Body of pancreas (tissue), 4 donors: Measurements from ENCODE around the gene PUS3.

Source experiments
- CTCF ChIP-seq, 7 experiments: fragments of 450-650 bp in 4 of 7; fragments of 200-600 bp in 3 of 7; sonication (generic) in 3 of 7; IDR thresholded peaks; one replicate each; pipeline ENCODE4 v1.5.1; 2016 to 2019; ENCODE audit warnings: antibody characterized with exemption in 7 of 7
- POLR2A ChIP-seq, 3 donors: fragments of 450-650 bp; IDR thresholded peaks; one replicate each; pipeline ENCODE4 v1.6.1; 2016; ENCODE audit warnings: antibody characterized with exemption in 3 of 3, mild to moderate bottlenecking in 2 of 3

GRCh38 chr11:125948278-125949051, 45.5 kb upstream of the PUS3 start:
- TF ChIP-seq POLR2A (IDR thresholded peaks at IDR 0.05): no peak
- TF ChIP-seq CTCF (IDR thresholded peaks at IDR 0.05): no peak
